Measurements from ENCODE around the gene KCND1.

The KCND1 gene

DNA sequence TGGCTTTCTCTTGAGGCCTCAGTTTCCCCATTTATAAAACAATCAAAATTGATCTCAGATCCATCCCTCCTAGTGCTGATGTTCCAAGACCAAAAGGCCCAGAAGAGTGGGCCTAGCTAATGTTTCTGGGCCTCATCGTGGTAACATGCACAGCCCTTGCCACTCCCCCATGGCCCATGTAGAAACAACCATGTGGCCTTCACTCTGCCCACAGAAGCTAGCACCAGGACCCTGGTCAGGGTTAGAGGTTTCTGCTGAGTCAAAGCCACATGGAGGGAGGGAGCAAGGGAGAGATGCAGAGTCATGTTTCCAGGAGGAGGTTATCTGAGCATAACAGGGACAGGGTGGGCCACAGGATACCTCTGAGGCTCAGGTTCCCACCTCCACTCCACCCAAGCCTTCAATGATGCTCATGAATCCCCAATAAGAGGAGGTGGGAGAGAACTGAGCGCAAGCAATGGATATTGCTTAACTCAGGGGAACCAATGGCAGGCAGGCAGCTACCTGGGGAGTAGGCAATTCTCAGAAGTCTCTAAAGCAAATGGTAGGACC is 31.2 kb downstream of the KCND1 start:
- DNase-seq (ENCODE audit: extremely low spot score, insufficient read length, low read depth) (no peak), FAIRE-seq (no peak)

DNA sequence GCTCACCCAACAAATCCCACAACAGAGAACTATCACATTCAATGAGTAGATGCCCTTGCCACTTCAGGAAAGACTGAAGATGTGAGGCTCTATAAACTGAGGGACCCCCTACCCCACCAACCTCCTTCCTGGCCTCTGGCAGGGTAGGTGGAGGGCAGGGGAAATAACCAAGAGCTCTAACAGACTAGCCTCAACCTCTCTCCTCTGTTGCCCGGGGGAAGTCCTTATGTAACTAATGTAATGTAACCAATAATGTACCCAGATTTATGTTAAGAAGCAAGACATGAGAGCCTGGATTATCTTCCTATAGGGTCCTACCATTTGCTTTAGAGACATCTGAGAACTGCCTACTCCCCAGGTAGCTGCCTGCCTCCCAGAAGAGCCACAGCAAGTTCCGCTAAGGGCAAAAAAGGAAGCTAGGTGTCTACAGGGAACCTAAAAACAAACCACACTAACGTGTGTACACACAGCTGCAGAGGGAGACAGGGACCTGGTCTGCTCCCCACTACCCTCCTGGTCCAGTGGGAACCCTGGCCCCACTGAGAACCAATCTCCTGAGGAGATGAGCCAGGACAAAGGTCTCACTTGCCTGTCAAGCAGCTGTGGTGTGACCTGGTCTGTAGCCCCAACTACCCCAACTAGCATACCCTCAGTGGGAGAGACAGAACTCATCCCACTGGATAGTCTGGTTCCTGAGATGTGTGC is 32.0 kb downstream of the KCND1 start:
- FAIRE-seq (peak; percentile 97), DNase-seq (ENCODE audit: extremely low spot score, insufficient read length, low read depth) (no peak)

DNA sequence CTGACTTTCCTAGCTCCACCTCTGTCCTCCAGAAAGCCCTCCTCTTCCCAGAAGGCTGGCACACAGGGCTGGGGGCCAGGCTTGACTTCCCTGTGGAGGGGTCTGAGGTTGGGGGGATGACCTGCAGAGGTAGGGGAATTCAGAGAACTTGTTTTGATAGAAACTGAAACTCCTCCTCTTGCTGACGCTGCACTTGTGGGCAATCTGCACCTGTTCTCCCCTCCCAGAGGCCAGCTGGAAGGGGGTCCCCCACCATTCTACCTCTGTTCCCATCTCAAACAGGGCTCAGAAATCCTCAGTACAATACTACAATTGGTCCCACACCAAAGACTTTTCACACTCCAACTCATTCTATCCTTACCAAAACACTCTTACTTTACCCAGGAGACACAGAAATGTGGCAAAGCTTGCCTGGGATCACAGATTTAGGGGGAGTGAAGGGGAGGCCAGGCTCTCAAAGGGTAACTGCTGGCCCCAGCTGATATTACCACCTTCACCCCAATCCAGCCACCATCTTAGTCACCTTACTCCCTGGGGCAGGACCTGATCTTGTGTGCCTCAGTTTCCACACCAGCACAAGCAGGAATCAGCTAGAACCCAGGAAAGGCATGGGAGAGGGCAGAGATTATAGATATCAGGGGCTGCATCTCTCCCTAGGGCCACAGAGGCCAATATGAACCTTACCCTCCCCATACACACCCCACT is 32.8 kb downstream of the KCND1 start:
- peak; percentile 96 for FAIRE-seq

DNA sequence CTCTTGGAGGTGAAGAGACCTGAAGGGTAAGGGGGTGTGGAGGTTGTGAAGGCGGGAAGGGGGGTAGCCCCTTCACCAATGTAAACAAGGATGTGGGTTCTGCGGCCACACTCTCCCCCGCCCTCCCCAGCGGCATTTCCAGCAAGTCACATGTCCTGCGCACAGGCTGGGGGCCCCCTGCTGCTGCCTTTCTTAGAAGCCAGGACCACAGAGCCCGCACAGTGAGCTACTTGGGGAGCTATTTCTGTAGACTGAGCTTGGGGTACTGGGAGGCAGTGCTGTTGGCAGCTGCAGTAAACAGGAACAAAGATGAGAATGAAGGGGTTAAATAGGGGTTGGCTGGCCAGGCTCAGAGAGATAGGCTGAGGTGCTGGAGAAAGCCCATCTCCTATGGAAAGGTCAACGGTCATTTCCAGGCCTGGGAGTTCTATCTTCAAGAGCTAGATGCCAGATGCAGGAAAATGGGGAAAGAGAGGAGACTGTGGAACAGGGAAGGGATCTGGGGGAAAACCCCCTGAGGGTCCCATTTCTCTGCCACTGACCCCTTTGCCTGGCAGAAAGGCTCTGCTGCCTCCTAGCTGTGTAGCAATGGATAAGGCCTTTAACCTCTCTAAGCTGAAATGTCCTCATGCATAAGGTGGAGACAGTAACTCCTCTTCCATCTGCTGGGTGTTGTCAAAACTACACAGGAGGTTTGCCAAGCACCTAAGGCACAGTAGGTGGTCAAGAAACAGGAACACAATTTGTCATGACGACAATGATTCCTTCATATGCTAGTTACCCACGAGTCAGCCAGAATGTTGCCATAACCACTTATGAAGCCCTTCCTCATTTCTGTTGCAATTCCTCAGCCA is 34.4 kb downstream of the KCND1 start:
- no peak for DNase-seq (ENCODE audit: extremely low spot score, insufficient read length, low read depth)

More for the DNA sequence above, 32.8 kb downstream of the KCND1 start:
- peak; percentile 35 for DNase-seq (ENCODE audit: extremely low spot score, insufficient read length, low read depth)

DNA sequence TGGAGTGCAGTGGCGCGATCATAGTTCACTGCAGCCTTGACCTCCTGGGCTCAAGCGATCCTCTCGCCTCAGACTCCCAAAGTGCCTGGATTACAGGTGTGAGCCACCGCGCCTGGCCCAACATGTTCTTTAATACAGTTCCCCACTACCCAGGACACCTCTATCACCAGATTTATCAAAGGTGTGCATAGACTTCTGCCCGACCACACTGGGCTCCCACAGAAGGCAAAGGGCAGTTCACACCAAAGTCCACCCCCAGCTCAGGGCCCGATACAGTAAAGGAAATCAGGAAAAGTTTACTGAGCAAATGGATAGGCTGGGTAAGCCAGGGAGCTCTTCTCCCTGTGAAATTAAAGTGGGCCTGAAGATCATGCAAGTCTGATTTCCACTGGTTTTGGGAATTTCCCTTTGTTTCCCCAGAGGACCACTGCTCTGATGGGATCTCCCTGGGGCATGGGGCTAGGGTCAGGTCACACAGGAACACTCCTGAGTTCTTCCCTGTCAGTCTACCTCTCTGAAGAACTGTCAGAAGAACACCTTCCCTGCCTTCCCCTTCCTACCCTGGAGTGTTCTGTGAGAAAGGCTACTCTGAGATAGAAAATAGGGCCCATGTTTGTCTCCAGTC is 35.1 kb downstream of the KCND1 start:
- DNase-seq (ENCODE audit: extremely low spot score, insufficient read length, low read depth) (no peak), FAIRE-seq (no peak)

More for the DNA sequence above, 34.4 kb downstream of the KCND1 start:
- peak; percentile 99 for FAIRE-seq

DNA sequence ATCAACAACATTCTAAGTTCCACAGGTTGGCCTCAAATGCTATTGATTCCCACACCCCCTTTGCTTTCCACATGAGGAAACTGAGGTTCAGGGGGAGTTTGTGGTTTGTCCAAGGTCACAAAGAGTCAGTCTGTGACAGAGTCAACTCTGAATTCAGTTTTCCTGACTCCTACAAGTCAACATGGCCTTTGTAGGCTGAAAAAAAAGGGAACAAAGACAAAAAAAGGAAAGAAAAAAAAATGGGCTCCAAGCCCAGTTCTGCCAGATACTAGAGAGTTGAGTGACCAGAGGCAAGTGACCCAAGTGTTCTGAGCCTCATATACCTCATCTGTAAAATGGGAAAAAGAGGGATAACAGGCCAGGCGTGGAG is 36.4 kb downstream of the KCND1 start:
- DNase-seq (ENCODE audit: extremely low spot score, insufficient read length, low read depth) (no peak), FAIRE-seq (peak; percentile 56)

DNA sequence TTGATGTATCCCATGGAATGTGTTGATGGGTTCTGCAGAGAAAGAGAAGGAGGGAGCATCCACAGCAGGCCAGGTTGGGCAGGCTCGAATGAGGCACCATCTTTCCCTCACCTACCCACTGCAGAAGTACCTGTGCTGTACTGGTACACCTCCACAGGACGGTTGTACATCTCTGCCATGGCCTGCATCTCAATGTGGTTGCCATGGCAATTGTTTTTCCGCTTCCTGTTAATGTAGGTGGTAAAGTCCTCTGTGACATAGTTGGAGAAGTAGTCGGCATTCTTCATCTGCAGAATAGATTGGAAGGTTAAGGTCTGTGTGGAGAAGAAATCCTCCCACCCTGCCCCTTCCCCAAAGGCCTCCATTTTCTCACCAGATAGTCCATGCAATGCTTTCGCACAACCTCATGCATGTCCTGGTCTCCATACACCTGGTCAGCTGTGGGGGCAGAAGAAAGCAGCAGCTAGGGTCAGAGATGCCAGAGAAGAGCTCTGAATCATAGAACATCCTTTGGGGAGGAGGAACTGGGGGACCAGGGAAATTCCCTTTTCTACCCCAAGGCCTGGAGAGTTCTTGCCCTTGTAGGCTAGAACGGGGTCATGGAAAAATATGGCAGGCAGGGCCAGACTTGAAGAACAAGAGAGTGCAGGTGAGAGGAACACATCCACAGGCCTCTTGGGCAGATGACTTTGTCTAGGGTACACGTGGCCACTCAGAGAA is 36.9 kb downstream of the KCND1 start:
- FAIRE-seq, result no peak
- no peak for DNase-seq (ENCODE audit: extremely low spot score, insufficient read length, low read depth)

DNA sequence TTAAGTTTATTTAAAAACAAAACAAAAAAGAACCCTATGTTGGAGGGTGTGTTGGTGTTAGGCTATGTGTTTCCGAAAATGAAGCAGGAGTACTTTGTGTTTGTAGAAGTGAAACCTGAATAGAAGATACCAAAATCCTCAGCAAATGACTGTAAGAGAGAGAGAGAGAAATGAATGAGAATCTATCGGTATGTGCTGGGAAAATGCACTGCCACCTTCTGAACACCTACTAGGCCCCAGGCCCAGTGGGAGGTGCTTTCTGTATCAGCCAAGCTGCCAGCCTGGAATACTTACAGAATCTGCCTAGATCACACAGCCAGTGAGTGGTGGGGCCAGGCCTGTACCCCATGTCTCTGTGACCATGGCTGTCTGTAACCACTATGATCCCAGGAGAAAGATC is 37.9 kb downstream of the KCND1 start:
- FAIRE-seq (peak; percentile 86), DNase-seq (ENCODE audit: extremely low spot score, insufficient read length, low read depth) (no peak)

DNA sequence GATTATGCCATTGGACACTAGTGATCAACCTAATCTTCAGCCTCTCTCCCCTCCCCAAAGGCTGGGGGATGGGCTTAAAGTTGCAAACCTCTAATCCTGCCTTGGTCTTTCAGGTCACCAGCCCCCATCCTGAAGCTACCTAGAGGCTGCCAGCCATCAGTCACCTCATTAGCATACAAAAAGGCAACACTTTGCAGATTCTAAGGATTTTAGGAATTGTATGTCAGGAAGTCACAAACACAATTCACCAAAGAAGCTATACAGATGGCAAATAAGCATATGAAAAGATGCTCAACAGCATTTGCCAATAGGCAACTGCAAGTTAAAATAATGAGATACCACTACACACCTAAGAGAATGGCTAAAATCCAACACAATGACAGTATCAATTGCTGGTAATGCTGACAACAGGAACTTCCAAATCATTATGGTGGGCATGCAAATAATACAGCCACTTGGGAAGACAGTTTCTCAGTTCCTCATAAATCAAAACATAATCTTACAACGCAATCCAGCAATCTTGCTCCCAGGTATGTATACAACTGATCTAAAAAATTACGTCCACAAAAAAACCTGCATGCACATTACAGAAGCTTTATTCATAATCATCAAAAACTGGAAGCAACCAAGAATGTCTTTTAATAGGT is 43.8 kb downstream of the KCND1 start:
- FAIRE-seq (no peak), DNase-seq (ENCODE audit: extremely low spot score, insufficient read length, low read depth) (no peak)

DNA sequence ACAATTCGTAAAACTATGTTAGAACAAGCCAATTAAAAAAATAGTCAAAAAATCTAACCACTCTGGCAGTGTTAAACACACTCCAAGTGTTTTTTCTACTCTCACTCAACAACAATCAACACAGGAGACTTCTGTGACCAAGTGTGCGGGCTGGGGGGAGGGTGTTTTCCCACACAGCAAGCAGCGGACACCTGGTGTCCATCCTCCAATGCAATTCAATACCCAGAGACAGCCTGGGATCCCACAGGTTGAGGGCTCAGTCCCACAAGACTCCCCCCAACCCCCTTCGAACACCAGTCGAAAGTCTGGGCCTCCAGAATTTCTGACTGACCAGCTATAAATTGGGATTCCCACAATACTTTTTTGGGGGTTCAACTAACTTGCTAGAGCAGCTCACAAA is 44.5 kb downstream of the KCND1 start:
- no peak for FAIRE-seq
- DNase-seq (ENCODE audit: extremely low spot score, insufficient read length, low read depth), result no peak

DNA sequence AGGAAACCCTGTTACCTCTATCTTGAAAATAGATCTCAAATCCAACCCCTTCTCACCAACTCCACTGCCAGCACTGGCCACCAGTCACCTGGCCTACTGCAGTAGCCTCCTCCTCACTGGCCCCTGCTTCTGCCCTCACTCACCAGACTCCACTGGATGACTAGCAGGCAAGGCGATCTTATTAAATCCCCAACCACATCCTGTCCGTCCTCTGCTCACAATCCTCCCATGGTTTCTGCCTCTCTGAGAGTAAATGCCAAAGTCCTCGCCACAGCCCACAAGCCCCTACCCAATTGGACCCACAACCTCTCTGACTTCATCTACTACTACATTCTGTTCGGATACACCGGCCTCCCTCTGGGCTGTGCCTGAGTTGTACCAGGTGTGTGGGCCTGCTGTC is 47.4 kb downstream of the KCND1 start:
- no peak for DNase-seq (ENCODE audit: extremely low spot score, insufficient read length, low read depth)
- no peak for FAIRE-seq

DNA sequence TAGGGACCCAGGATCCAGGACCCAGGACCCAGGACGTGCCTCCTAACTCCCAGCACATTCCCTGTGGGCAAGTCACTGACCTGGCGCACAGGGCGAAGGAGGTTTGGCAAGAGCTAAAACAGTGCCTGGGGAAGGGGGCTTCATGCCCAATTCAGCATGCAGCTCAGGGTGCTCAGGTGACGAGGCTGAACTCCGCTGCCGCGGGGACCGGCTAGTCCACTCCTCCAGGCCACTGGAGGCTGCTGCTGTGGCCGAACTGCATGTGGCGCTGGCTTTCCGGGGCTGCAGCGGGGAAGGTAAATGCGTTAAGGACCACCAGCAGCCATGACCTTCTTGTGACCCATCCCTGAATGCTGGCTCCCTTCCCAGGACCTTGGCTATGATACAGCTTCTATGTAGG is 47.9 kb downstream of the KCND1 start:
- FAIRE-seq (no peak), DNase-seq (ENCODE audit: extremely low spot score, insufficient read length, low read depth) (no peak)

DNA sequence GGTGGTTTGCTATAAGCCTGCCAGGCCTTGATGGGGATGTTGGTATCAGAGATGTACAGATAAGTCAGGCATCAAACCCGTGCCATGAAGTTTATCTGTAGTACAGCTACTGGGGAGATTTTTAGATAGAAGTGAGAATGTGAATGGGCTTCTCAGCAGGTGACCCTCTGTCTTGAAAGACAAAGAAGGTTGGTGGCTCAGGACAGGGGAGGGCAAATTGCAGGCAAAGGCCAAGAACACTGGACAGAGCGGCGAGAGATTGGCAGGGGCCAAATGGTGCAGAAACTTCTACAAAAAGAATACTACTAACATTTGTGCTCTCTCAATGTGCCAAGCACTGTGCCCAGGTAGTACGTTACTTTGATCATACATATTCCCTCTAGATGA is 50.9 kb downstream of the KCND1 start:
- DNase-seq (ENCODE audit: extremely low spot score, insufficient read length, low read depth) (no peak), FAIRE-seq (no peak)

DNA sequence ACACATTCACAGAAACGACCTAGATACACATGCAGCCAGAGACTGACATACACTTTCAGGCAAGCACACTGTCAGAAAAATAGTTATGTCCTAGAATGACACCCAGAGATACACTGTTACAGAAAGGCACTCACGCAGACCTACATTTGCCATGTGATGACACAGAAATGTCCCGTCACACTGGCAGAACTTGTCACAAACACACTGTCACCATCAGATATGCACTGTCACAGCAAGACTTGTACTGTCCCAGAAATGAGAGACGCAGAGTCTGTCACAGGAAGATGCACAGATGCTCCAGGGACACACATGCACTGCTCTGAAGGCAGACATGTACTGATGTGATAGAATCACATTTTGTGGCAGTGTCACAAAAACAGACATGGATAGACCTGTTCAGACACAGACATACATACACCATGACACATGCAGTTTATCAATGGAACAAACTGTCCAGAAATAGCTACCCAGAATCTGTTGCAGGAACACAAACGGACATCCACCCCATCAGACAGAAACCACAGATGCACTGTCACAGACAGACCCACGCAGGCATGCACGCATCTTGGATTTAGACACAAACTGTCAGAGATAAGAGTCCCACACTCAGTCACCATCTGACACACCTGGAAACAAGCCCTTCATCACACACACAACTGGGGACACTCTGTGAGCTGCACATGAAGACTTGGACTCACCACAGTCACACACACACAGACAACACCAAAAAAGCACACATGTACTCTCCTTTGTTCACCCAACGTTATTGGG is 51.5 kb downstream of the KCND1 start:
- no peak for DNase-seq (ENCODE audit: extremely low spot score, insufficient read length, low read depth)
- peak; percentile 82 for FAIRE-seq

DNA sequence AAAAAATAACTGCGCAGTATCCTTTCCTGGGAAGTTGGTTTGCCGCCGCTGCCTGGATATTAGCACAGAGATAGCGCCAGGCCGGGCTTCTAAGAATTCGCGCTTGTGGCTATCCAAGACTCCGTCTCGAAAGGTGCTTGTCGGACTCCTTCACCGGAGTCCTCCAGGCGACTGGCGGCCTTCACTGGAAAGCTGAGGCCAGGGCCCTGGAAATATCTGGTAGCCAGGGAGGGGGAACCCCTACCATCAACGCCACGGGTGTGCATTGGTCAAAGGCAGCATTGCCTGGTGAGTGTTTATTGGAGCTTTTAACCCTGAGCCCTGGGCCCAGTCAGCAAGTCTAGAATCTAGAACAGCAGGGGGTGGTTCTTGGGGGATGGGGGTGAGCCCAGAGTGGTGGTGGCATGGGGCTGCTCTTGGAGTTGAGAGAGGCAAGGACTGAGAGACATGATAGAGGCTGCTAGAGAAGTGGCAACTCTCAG is 52.2 kb downstream of the KCND1 start:
- no peak for FAIRE-seq
- DNase-seq (ENCODE audit: extremely low spot score, insufficient read length, low read depth), result no peak

DNA sequence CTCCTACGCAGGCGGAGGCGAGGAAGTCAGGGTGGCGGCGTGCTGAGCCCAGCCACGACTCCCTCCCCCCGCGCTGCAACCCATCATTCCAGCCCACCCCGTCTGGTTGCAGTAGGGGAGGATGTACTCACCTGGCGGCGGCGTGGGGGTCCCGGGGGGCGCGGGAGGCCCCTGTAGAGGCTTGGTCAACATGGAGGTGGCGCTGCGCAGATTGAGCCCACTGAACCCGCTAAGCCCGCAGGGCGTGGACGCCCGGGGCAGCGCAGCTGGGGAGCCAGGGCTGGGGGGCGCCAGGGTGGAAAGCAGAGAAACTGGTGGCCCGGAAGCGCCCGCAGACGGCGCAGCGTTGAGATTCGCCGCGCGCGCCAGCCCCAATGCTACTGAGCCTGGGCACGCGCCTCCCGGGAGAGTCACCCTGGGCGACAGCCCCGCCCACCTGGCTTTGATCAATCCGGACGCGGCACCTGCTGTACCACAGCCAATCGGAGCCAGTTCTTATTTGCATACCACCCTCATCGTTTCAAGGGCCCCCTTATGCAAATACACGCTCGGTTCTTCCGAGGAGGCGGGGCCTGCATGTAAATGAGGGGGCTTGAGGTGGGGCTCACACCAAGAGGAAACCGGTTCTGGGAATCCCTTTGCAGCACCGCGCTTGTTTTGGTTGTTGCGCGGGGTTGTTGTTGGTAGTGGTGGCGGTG is 52.9 kb downstream of the KCND1 start, which contains the start of gene PIM2:
TSS of gene PIM2 (minus strand) at position 382 of the 698 bp plus-strand sequence. CDS start at position 192, 190 bp downstream.
- DNase-seq (ENCODE audit: extremely low spot score, insufficient read length, low read depth), result peak; percentile 70
- FAIRE-seq, result peak; percentile 100

DNA sequence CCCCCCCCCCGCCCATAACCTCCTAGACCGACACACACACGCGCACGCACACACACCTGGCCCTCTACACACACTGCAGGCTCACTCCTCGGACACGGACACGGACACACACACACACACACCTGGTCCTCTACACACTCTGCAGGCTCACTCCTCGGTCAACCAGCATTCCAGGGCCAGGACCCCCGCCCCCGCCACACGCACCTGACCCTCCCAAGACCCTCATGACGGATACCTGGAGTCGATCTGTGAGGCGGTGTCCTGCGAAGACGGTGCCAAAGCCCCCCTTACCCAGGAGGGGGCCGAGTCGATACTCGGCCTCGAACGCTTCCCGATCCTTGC is 53.4 kb downstream of the KCND1 start:
- peak; percentile 12 for FAIRE-seq
- no peak for DNase-seq (ENCODE audit: extremely low spot score, insufficient read length, low read depth)

Measured in GM18507 (cell line).